Small intestine (tissue), 7 donors: ENCODE measurements around the gene FAM241A. TPM values are rescaled to one million over a fixed set of nuclear protein-coding genes. Genes with fewer than 3 reads are reported as not detected.

ENCODE experiments used
- DNase-seq, 2 donors: peaks; one replicate each; pipeline versions ENCODE4 v3.0.0 to v3.0.0-alpha.2; 2013
- FAIRE-seq: peaks from 2 replicates; lab custom pipeline; 2012; peaks lifted over from hg19 to GRCh38; lab: Jason Lieb, UNC
- H3K27ac ChIP-seq, 3 donors: one replicate each; pipeline ENCODE4 v1.5.1; 2013; ENCODE audit warnings: low read length in 2 of 3, mild to moderate bottlenecking in 2 of 3, control low read depth in 1 of 3, inconsistent platforms in 1 of 3, low read depth in 1 of 3, moderate library complexity in 1 of 3
- H3K27me3 ChIP-seq, 3 donors: one replicate each; pipeline ENCODE4 v1.6.1; 2013; ENCODE audit warnings: low read length in 3 of 3, inconsistent platforms in 1 of 3; ENCODE audit not compliant: control insufficient read depth in 3 of 3, insufficient read depth in 3 of 3
- H3K36me3 ChIP-seq, 3 donors: one replicate each; pipeline ENCODE4 v1.6.1; 2013; ENCODE audit warnings: low read length in 3 of 3, inconsistent platforms in 1 of 3, low read depth in 1 of 3, mild to moderate bottlenecking in 1 of 3, moderate library complexity in 1 of 3; ENCODE audit not compliant: control insufficient read depth in 3 of 3, insufficient read depth in 2 of 3
- H3K4me1 ChIP-seq, 3 donors: one replicate each; pipeline ENCODE4 v1.6.1; 2013; ENCODE audit warnings: low read length in 2 of 3, inconsistent platforms in 1 of 3, low read depth in 1 of 3, mild to moderate bottlenecking in 1 of 3, moderate library complexity in 1 of 3; ENCODE audit not compliant: control insufficient read depth in 3 of 3, insufficient read depth in 2 of 3
- H3K4me3 ChIP-seq, 3 donors: one replicate each; pipeline ENCODE4 v1.5.1; 2013; ENCODE audit warnings: low read length in 3 of 3, control low read depth in 1 of 3, inconsistent platforms in 1 of 3, low read depth in 1 of 3, mild to moderate bottlenecking in 1 of 3, moderate library complexity in 1 of 3
- H3K9me3 ChIP-seq, 2 donors: one replicate each; pipeline ENCODE4 v1.6.1; 2013; ENCODE audit warnings: low read depth in 1 of 2, low read length in 1 of 2; ENCODE audit not compliant: control insufficient read depth in 2 of 2, insufficient read depth in 1 of 2
- WGBS, 3 donors: extraction: QIAGEN DNeasy Blood & Tissue Kit; methylation state at CpG; one replicate each; pipeline ENCODE4 v1.1.7; 2013; 5-methylcytosine and 5-hydroxymethylcytosine counted together
- polyA plus RNA-seq, 4 donors: library from polyadenylated mRNA; stranded (reverse) in 3 of 4; unstranded in 1 of 4; fragments of 200-250 nt in 3 of 4; fragments of 120-200 nt in 1 of 4; gene quantifications; one replicate each; pipeline versions ENCODE4 v1.2.1 to v1.2.3, GENCODE V29; 2013
- donor health status: healthy with polysubstance abuse.
- donor health status: control.
- donor health status: control.
- donor health status: Bipolar disorder and iron deficiency.
- donor health status: healthy.

Gene FAM241A
- polyA plus RNA-seq, 4 donors, result 0.45 to 1.9 (median 0.97) TPM

DNA sequence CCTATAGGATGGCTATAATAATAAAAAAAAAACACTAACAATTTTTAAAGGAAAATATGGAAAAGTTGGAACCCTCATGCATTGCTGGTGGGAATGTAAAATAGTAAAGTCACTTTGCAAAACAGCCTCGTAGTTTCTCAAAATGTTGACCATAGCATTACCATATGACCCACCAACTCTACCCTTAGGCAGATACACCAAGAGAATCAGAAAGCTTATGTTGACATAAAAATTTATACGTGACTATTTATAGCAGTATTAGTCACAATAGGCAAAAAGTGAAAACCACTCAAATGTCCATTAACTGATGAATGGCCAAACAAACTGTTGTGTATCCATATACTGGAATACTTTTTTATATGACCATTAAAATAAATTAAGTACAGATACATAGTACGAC lies 19.8 kb upstream of the FAM241A start:
- DNase-seq, result no peak
- Histone ChIP-seq H3K36me3 (no peaks in the 10 kb centered on the region), H3K9me3 (no peaks in the 10 kb centered on the region), H3K4me3 (no peak overlapping the region), H3K27ac (no peak overlapping the region), H3K4me1 (no peaks in the 10 kb centered on the region), H3K27me3 (peaks cover 0 to 3% (median 0%) of the 10 kb centered on the region in 3 donors)
- no peak for FAIRE-seq
- WGBS, 3 donors, result 75 to 81% (median 77%) methylated on average over 3 of the region's 3 CpGs

DNA sequence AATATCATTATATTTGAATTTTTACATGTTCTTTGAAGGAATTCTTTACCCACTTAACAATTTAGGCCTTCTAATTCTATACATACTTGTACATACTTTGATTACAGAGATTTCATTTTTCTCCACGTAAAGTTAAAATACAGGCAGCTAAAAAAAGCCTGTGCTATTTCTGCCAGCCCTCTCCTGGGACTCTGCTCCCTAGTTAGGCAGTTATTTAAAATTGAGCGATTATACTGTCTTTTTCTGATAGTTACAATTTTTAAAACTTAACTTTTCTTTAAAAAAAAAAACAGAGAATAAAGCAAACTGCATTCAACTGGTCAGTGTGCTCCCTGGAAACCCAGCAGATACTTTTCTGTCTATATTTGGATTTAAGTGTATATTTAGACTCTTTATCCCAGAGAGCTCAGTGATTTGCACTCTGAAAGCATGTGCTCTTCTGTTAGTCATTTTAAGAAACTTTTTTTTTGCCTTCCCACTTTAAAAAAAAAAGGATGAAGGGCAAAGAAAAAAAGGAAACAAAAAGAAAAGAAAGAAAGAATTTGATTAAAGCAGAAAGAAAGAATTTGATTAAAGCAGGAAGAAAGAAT lies 18.1 kb upstream of the FAM241A start:
- H3K27me3 ChIP-seq, result peaks cover 0 to 3% (median 0%) of the 10 kb centered on the region in 3 donors
- FAIRE-seq, result no peak

DNA sequence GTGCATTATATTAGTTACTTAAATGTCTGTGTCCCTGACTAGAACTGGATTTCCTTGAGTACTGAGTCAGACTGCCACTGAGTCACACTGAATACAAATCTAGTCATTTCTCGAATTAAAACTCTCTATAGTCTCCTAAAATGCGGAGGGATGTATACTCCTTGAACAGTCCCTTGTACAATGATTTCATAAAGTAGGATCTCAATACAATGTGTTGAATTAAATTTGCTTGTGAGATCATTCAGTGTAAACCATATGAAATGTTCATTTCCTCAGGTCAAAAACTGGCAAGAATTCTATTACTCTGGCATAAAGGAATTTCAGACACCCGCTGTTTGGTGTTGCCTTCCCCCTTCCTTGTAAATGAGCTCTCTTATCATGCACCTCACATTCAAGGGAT lies 17.5 kb upstream of the FAM241A start:
- H3K27ac ChIP-seq, result no peak overlapping the region
- FAIRE-seq, result no peak
- DNase-seq, result no peak
- 81 to 88% (median 82%) methylated on average over 3 of the region's 3 CpGs for WGBS, 3 donors
- H3K4me3 ChIP-seq, result no peak overlapping the region
- H3K27me3 ChIP-seq, result peaks cover 0 to 3% (median 0%) of the 10 kb centered on the region in 3 donors
- no peaks in the 10 kb centered on the region for H3K4me1 ChIP-seq
- H3K9me3 ChIP-seq, result no peaks in the 10 kb centered on the region
- no peaks in the 10 kb centered on the region for H3K36me3 ChIP-seq

More for the DNA sequence above, 18.1 kb upstream of the FAM241A start:
- DNase-seq, result no peak
- H3K4me1 ChIP-seq, result no peaks in the 10 kb centered on the region
- 70 to 86% (median 85%) methylated on average over 2 of the region's 2 CpGs for WGBS, 3 donors
- H3K4me3 ChIP-seq, result no peak overlapping the region
- no peaks in the 10 kb centered on the region for H3K36me3 ChIP-seq
- H3K27ac ChIP-seq, result no peak overlapping the region
- no peaks in the 10 kb centered on the region for H3K9me3 ChIP-seq

DNA sequence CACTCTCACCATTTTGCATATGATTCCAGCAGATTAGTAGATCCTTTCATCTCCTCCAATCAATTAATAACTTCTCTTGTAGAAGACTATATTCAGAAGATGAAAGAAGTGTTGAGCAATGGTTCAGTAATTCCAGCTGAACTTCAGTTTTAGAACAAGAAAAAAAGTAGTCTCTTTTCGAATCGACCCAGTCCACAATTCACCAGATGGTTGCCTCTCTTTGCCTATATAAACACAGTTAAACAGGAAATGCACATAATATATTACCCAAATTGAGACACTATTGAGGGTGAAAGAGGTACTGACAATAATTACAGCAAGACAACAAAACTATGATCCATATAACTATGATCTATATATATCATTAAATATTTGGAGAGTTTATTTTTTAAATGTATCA lies 16.8 kb upstream of the FAM241A start:
- Histone ChIP-seq H3K4me3 (no peak overlapping the region), H3K27me3 (peaks cover 0 to 3% (median 0%) of the 10 kb centered on the region in 3 donors), H3K36me3 (no peaks in the 10 kb centered on the region), H3K9me3 (no peaks in the 10 kb centered on the region), H3K27ac (no peak overlapping the region), H3K4me1 (no peaks in the 10 kb centered on the region)
- DNase-seq (no peak), FAIRE-seq (no peak)
- WGBS, 3 donors, result 37 to 42% (median 38%) methylated on average over 2 of the region's 2 CpGs

DNA sequence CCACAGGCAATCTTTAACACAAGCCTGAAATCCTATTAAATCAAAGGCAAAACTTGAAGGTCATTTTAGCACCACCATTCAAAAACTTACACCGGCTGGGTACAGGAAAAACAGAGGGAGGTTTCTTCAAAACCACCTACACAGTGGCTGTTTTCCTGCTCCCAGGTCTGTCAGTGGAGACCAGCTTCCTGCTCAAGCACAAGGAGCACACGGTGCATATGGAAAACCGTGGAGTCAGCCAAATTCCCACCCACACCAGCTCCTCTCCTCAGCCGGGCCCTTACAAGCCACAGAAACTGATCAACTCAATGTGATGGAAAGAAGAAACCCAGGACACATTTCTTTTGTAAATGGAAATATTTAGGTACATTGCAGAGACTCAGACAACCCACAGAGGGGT lies 14.3 kb upstream of the FAM241A start:
- Histone ChIP-seq H3K9me3 (no peaks in the 10 kb centered on the region), H3K27ac (no peak overlapping the region), H3K4me3 (no peak overlapping the region), H3K27me3 (peaks cover 0 to 3% (median 0%) of the 10 kb centered on the region in 3 donors), H3K4me1 (no peaks in the 10 kb centered on the region), H3K36me3 (no peaks in the 10 kb centered on the region)
- WGBS, 3 donors, result 34 to 51% (median 43%) methylated on average over 4 of the region's 4 CpGs
- DNase-seq (no peak), FAIRE-seq (no peak)

GRCh38 chr4:112136551-112136950 lies 8.7 kb upstream of the FAM241A start:
- Histone ChIP-seq H3K9me3 (no peaks in the 10 kb centered on the region), H3K4me3 (no peak overlapping the region), H3K27me3 (no peaks in the 10 kb centered on the region), H3K4me1 (no peaks in the 10 kb centered on the region), H3K36me3 (no peaks in the 10 kb centered on the region), H3K27ac (no peak overlapping the region)
- FAIRE-seq (no peak), DNase-seq (no peak)
- WGBS, 3 donors, result 89 to 94% (median 90%) methylated on average over 5 of the region's 5 CpGs

GRCh38 chr4:112138538-112138937 lies 6.7 kb upstream of the FAM241A start:
- no peak for DNase-seq
- Histone ChIP-seq H3K9me3 (no peaks in the 10 kb centered on the region), H3K36me3 (no peaks in the 10 kb centered on the region), H3K4me1 (no peaks in the 10 kb centered on the region), H3K4me3 (no peak overlapping the region), H3K27me3 (no peaks in the 10 kb centered on the region), H3K27ac (no peak overlapping the region)
- no peak for FAIRE-seq

DNA sequence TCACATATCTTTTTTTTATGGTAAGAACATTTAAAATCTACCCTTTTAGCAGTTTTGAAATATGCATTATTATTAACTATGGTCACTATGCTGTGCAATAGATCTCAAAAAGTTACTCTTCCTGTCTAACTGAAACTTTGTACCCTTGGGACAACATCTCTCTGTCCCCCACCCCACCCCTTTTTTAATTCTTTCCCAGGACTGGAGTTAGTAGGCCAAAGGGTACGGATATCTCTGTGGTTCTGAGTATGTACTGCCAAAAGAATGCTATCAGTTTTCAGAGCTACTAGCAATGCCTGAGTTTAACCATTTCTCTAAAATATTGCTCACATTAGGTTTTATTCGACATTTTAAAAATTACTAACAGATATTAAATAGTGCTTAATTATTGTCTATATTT lies 4.7 kb upstream of the FAM241A start:
- Histone ChIP-seq H3K9me3 (no peaks in the 10 kb centered on the region), H3K4me3 (no peak overlapping the region), H3K4me1 (no peaks in the 10 kb centered on the region), H3K27me3 (no peaks in the 10 kb centered on the region), H3K36me3 (no peaks in the 10 kb centered on the region), H3K27ac (no peak overlapping the region)
- DNase-seq, result no peak
- WGBS, 3 donors, result 53 to 66% (median 54%) methylated on average over 2 of the region's 2 CpGs
- no peak for FAIRE-seq
